SK-N-DZ (cell line): ENCODE results near the gene USP16.

Experiments
- DNase-seq: peaks from one replicate; pipeline ENCODE4 v3.0.0-alpha.2; 2015; ENCODE audit warnings: low spot score

The USP16 gene

DNA sequence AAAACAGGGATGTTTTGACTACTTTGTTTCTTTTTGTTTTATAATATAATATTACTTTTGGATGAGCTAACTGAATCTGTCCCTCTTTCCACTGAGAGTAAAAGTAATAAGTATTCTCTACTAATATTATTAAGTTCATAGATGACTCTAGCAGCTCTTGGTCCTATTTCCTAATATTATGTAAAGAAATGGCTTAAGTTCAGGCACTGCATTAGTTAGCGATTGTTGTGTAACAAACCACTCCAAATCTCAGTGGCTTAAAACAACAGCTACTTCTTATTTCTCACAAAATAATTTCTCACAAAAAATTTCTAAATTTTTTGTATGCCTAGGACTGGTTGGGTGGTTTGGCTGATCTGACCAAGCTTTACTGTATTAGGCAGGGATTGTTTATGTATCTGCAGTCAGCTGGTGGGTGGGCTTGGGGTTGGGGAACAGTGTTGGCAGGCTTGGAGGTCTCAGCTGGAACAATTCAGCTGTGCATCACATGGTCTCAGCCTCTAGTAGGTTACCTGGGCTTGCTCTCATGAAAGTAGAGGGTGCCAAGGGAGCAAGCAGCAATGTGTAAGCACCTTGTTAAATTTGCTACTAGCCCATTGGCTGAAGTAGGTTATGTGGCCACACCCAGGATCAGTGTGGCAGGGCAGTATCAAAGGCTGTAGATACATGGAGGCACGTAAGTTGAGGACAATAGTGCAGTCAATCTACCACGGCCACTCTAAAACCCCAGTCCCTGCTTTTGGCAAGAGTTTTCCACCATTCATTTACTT, 57.8 kb downstream of the USP16 start:
- DNase-seq, result no peak

GRCh38 chr21:29083306-29083705, 58.8 kb downstream of the USP16 start:
- no peak for DNase-seq

GRCh38 chr21:29084372-29084771, 59.9 kb downstream of the USP16 start:
- no peak for DNase-seq

DNA sequence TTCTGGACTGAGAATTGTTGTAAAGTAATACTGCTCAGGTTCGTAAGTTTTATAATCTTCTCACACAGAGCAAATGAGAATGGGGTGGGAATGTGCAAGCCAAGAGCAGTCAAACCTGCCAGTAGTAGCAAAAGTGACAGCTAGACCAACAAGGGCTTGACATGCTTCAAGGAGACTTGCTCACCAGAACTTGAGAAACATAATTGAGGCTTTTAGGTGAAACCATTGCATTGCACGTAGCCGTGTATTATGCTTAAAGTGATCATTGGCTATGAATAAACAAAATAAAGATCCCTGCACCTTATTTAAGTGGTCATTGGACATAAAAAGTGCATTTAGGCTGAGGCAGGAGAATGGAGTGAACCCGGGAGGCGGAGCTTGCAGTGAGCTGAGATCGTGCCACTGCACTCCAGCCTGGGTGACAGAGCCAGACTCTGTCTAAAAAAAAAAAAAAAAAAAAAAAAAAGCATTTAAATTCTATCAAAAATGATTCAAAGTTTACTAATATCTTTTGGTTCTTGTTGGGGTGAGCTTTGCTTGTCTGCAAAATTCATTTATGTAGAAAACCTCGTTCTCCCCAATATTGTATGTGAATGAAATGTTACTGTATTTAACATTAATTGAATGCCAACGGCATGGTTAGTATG, 60.8 kb downstream of the USP16 start:
- no peak for DNase-seq

GRCh38 chr21:29091033-29091432, 66.6 kb downstream of the USP16 start:
- no peak for DNase-seq

- no peak for DNase-seq
These were observed 67.9 kb downstream of the USP16 start for GRCh38 chr21:29092102-29092959.

- no peak for DNase-seq
These were observed 71.9 kb downstream of the USP16 start for GRCh38 chr21:29096218-29097015.

DNA sequence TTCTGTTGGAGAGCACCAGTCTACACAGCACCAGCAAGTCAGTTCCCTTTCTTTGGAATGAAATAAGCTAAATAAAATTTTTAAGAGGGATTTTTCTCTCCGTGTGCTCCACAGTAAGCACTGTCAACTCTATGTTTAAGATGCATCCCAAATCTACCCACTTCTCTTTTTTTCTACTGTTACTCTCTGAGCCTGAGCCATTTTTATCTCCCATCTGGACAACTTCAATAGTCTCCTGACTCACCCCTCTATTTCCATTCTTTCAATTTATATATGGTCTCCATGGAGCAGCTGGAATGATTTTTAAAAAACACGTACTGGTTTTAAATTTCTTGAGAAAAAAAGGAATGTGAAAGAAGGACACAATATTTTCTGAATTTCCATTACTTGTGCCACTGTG, 73.7 kb downstream of the USP16 start:
- no peak for DNase-seq

GRCh38 chr21:29102791-29103257, 78.4 kb downstream of the USP16 start:
- no peak for DNase-seq
